Activated naive CD4-positive, alpha-beta T cell treated with anti-CD3 and anti-CD28 coated beads, Interleukin-2, amount 50 U/mL, for 24 hours (primary cell): ENCODE results near the gene SLC12A8.

ENCODE experiments used
- H3K27ac Mint-ChIP-seq: one replicate; pipeline ENCODE4 v1.8.0; 2021; ENCODE audit warnings: mild to moderate bottlenecking, mixed read lengths
- H3K27me3 Mint-ChIP-seq: one replicate; pipeline ENCODE4 v1.8.0; 2021; ENCODE audit warnings: mixed read lengths
- H3K36me3 Mint-ChIP-seq: one replicate; pipeline ENCODE4 v1.8.0; 2021; ENCODE audit warnings: mixed read lengths
- H3K4me1 Mint-ChIP-seq: one replicate; pipeline ENCODE4 v1.8.0; 2021; ENCODE audit warnings: mixed read lengths
- H3K4me3 Mint-ChIP-seq: one replicate; pipeline ENCODE4 v1.8.0; 2021; ENCODE audit warnings: mild to moderate bottlenecking, mixed read lengths
- H3K9me3 Mint-ChIP-seq: one replicate; pipeline ENCODE4 v1.8.0; 2021; ENCODE audit warnings: mixed read lengths

SLC12A8 gene

GRCh38 chr3:125078951-125079674, 133.4 kb downstream of the SLC12A8 start:
- H3K9me3 Mint-ChIP-seq, result no peaks in the 10 kb centered on the region
- H3K4me3 Mint-ChIP-seq, result no peak overlapping the region
- peaks cover 4% of the 10 kb centered on the region for H3K4me1 Mint-ChIP-seq
- no peaks in the 10 kb centered on the region for H3K27me3 Mint-ChIP-seq
- H3K36me3 Mint-ChIP-seq, result no peaks in the 10 kb centered on the region
- H3K27ac Mint-ChIP-seq, result no peak overlapping the region

- no peak overlapping the region for H3K27ac Mint-ChIP-seq
- H3K4me3 Mint-ChIP-seq, result no peak overlapping the region
- no peaks in the 10 kb centered on the region for H3K27me3 Mint-ChIP-seq
- H3K4me1 Mint-ChIP-seq, result peaks cover 4% of the 10 kb centered on the region
- no peaks in the 10 kb centered on the region for H3K9me3 Mint-ChIP-seq
- H3K36me3 Mint-ChIP-seq, result no peaks in the 10 kb centered on the region
These were observed 134.7 kb downstream of the SLC12A8 start for GRCh38 chr3:125077864-125078263.

- peaks cover 4% of the 10 kb centered on the region for H3K4me1 Mint-ChIP-seq
- H3K9me3 Mint-ChIP-seq, result no peaks in the 10 kb centered on the region
- H3K36me3 Mint-ChIP-seq, result no peaks in the 10 kb centered on the region
- H3K27ac Mint-ChIP-seq, result no peak overlapping the region
- no peak overlapping the region for H3K4me3 Mint-ChIP-seq
- no peaks in the 10 kb centered on the region for H3K27me3 Mint-ChIP-seq
These were observed 136.1 kb downstream of the SLC12A8 start for GRCh38 chr3:125076464-125076863.

GRCh38 chr3:125075738-125076137, 136.8 kb downstream of the SLC12A8 start:
- Mint-ChIP-seq H3K27ac (no peak overlapping the region), H3K4me1 (peaks cover 4% of the 10 kb centered on the region), H3K9me3 (no peaks in the 10 kb centered on the region), H3K36me3 (no peaks in the 10 kb centered on the region), H3K27me3 (no peaks in the 10 kb centered on the region), H3K4me3 (no peak overlapping the region)

- Mint-ChIP-seq H3K36me3 (no peaks in the 10 kb centered on the region), H3K9me3 (no peaks in the 10 kb centered on the region), H3K4me1 (peaks cover 18% of the 10 kb centered on the region), H3K27me3 (no peaks in the 10 kb centered on the region), H3K27ac (no peak overlapping the region), H3K4me3 (no peak overlapping the region)
These were observed 139.1 kb downstream of the SLC12A8 start for GRCh38 chr3:125073390-125073905.

- H3K27me3 Mint-ChIP-seq, result no peaks in the 10 kb centered on the region
- H3K4me1 Mint-ChIP-seq, result peaks cover 15% of the 10 kb centered on the region
- H3K27ac Mint-ChIP-seq, result no peak overlapping the region
- H3K4me3 Mint-ChIP-seq, result no peak overlapping the region
- H3K36me3 Mint-ChIP-seq, result no peaks in the 10 kb centered on the region
- H3K9me3 Mint-ChIP-seq, result no peaks in the 10 kb centered on the region
These were observed 139.7 kb downstream of the SLC12A8 start for GRCh38 chr3:125072749-125073389.

GRCh38 chr3:125072301-125072700, 140.2 kb downstream of the SLC12A8 start:
- H3K27ac Mint-ChIP-seq, result no peak overlapping the region
- H3K4me3 Mint-ChIP-seq, result no peak overlapping the region
- H3K9me3 Mint-ChIP-seq, result no peaks in the 10 kb centered on the region
- H3K4me1 Mint-ChIP-seq, result peaks cover 14% of the 10 kb centered on the region
- no peaks in the 10 kb centered on the region for H3K36me3 Mint-ChIP-seq
- no peaks in the 10 kb centered on the region for H3K27me3 Mint-ChIP-seq

- Mint-ChIP-seq H3K4me3 (no peak overlapping the region), H3K27ac (no peak overlapping the region), H3K36me3 (no peaks in the 10 kb centered on the region), H3K9me3 (no peaks in the 10 kb centered on the region), H3K4me1 (peaks cover 14% of the 10 kb centered on the region), H3K27me3 (no peaks in the 10 kb centered on the region)
These were observed 142.4 kb downstream of the SLC12A8 start for GRCh38 chr3:125069968-125070745.

GRCh38 chr3:125069452-125069851, 143.1 kb downstream of the SLC12A8 start:
- Mint-ChIP-seq H3K9me3 (no peaks in the 10 kb centered on the region), H3K4me1 (peaks cover 14% of the 10 kb centered on the region), H3K27ac (no peak overlapping the region), H3K4me3 (no peak overlapping the region), H3K36me3 (no peaks in the 10 kb centered on the region), H3K27me3 (no peaks in the 10 kb centered on the region)

- peaks cover 14% of the 10 kb centered on the region for H3K4me1 Mint-ChIP-seq
- H3K27me3 Mint-ChIP-seq, result peaks cover 3% of the 10 kb centered on the region
- H3K27ac Mint-ChIP-seq, result no peak overlapping the region
- no peaks in the 10 kb centered on the region for H3K9me3 Mint-ChIP-seq
- H3K36me3 Mint-ChIP-seq, result peaks cover 2% of the 10 kb centered on the region
- H3K4me3 Mint-ChIP-seq, result no peak overlapping the region
These were observed 144.3 kb downstream of the SLC12A8 start for GRCh38 chr3:125068265-125068664.

- Mint-ChIP-seq H3K4me1 (peaks cover 14% of the 10 kb centered on the region), H3K27me3 (peaks cover 3% of the 10 kb centered on the region), H3K27ac (no peak overlapping the region), H3K4me3 (no peak overlapping the region), H3K9me3 (no peaks in the 10 kb centered on the region), H3K36me3 (peaks cover 2% of the 10 kb centered on the region)
These were observed 145.3 kb downstream of the SLC12A8 start for GRCh38 chr3:125067225-125067624.

GRCh38 chr3:125062904-125063618, 149.5 kb downstream of the SLC12A8 start:
- H3K27me3 Mint-ChIP-seq, result peaks cover 6% of the 10 kb centered on the region
- no peaks in the 10 kb centered on the region for H3K4me1 Mint-ChIP-seq
- no peak overlapping the region for H3K27ac Mint-ChIP-seq
- no peaks in the 10 kb centered on the region for H3K9me3 Mint-ChIP-seq
- no peak overlapping the region for H3K4me3 Mint-ChIP-seq
- H3K36me3 Mint-ChIP-seq, result peaks cover 3% of the 10 kb centered on the region

- Mint-ChIP-seq H3K27ac (no peak overlapping the region), H3K9me3 (no peaks in the 10 kb centered on the region), H3K4me3 (no peak overlapping the region), H3K36me3 (peaks cover 3% of the 10 kb centered on the region), H3K4me1 (peaks cover 7% of the 10 kb centered on the region), H3K27me3 (peaks cover 6% of the 10 kb centered on the region)
These were observed 150.9 kb downstream of the SLC12A8 start for GRCh38 chr3:125061646-125062045.

- Mint-ChIP-seq H3K4me1 (peaks cover 11% of the 10 kb centered on the region), H3K9me3 (no peaks in the 10 kb centered on the region), H3K27ac (peak overlapping the region; percentile 15), H3K36me3 (peaks cover 3% of the 10 kb centered on the region), H3K4me3 (no peak overlapping the region), H3K27me3 (peaks cover 6% of the 10 kb centered on the region)
These were observed 151.4 kb downstream of the SLC12A8 start for GRCh38 chr3:125061170-125061569.

GRCh38 chr3:125059488-125060245, 152.9 kb downstream of the SLC12A8 start:
- H3K4me3 Mint-ChIP-seq, result no peak overlapping the region
- peaks cover 6% of the 10 kb centered on the region for H3K27me3 Mint-ChIP-seq
- no peak overlapping the region for H3K27ac Mint-ChIP-seq
- H3K4me1 Mint-ChIP-seq, result peaks cover 16% of the 10 kb centered on the region
- peaks cover 3% of the 10 kb centered on the region for H3K36me3 Mint-ChIP-seq
- H3K9me3 Mint-ChIP-seq, result no peaks in the 10 kb centered on the region
